NT2/D1 (cell line): ENCODE measurements around the gene USH1C.

ENCODE experiments used
- SUZ12 ChIP-seq: IDR thresholded peaks from 2 replicates; pipeline ENCODE4 v1.6.1; 2011; ENCODE audit not compliant: insufficient read length, insufficient read depth; ENCODE audit errors: extremely low read depth
- ZNF274 ChIP-seq: IDR thresholded peaks from 2 replicates; pipeline ENCODE4 v1.6.1; 2011; ENCODE audit warnings: mild to moderate bottlenecking, low read depth, low read length

GRCh38 chr11:17552041-17552355 lies 7.8 kb upstream of the USH1C start:
- TF ChIP-seq SUZ12 (no peak), ZNF274 (no peak)
